Activated T-cell treated with anti-CD3 and anti-CD28 coated beads, Interleukin-2, amount 50 U/mL, for 24 hours (primary cell): Measurements from ENCODE around the gene BMPR1B.

ENCODE experiments used
- DNase-seq: peaks from one replicate; pipeline ENCODE4 v3.0.0-alpha.2; 2020
- H3K27ac Mint-ChIP-seq: 2 replicates; pipeline ENCODE4 v1.8.0; 2020; ENCODE audit warnings: mild to moderate bottlenecking, mixed read lengths
- H3K27me3 Mint-ChIP-seq: 2 replicates; pipeline ENCODE4 v1.8.0; 2020; ENCODE audit warnings: mixed read lengths
- H3K36me3 Mint-ChIP-seq: 2 replicates; pipeline ENCODE4 v1.8.0; 2020; ENCODE audit warnings: low read depth, mixed read lengths
- H3K4me1 Mint-ChIP-seq: 2 replicates; pipeline ENCODE4 v1.8.0; 2020; ENCODE audit warnings: low read depth, mixed read lengths
- H3K4me3 Mint-ChIP-seq: 2 replicates; pipeline ENCODE4 v1.8.0; 2020; ENCODE audit warnings: mild to moderate bottlenecking, moderate library complexity, mixed read lengths
- H3K9me3 Mint-ChIP-seq: 2 replicates; pipeline ENCODE4 v1.8.0; 2020; ENCODE audit warnings: mixed read lengths

The BMPR1B gene

DNA sequence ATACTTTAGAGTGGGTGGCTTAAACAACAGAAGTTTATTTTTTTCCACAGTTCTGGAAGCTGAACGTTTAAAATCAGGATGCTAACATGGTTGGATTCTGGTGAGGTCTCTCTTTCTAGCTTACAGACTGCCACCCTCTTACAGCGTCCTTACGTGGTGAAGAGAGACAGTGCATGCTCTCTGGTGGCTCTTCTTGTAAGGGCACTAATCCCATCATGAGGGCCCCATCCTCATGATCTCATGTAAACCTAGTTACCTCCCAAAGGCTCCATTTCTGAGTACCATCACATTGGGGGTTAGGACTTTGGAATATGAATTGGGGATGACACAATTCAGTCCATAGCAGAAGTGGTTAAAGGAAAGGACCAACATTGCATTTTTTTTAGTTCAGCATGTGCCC lies 132.8 kb downstream of the BMPR1B start:
- H3K27me3 Mint-ChIP-seq: no peaks in the 10 kb centered on the region
- H3K9me3 Mint-ChIP-seq: no peaks in the 10 kb centered on the region
- H3K4me3 Mint-ChIP-seq: no peak overlapping the region
- H3K27ac Mint-ChIP-seq: no peak overlapping the region
- H3K4me1 Mint-ChIP-seq: no peaks in the 10 kb centered on the region
- no peak for DNase-seq
- H3K36me3 Mint-ChIP-seq: no peaks in the 10 kb centered on the region

DNA sequence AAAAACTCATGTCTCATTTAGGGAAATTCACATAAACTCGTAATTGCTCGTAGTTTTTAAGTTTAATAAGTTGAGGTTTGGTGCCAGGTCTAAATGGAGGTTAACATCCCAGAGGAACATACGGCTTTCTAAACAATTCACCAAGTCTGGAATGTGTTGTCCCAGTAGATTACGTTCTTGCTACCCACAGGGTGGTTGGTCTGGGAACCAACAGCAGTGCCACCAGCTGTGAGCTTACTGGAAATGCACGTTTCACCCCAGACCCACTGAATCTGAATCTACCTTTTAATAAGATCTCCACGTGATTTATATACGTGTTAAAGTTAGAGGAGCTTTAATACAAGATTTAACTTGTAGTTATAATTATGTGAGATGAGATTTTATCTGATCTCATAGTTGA lies 134.3 kb downstream of the BMPR1B start:
- no peaks in the 10 kb centered on the region for H3K36me3 Mint-ChIP-seq
- no peak overlapping the region for H3K27ac Mint-ChIP-seq
- H3K9me3 Mint-ChIP-seq: no peaks in the 10 kb centered on the region
- DNase-seq: no peak
- no peaks in the 10 kb centered on the region for H3K4me1 Mint-ChIP-seq
- no peaks in the 10 kb centered on the region for H3K27me3 Mint-ChIP-seq
- no peak overlapping the region for H3K4me3 Mint-ChIP-seq

DNA sequence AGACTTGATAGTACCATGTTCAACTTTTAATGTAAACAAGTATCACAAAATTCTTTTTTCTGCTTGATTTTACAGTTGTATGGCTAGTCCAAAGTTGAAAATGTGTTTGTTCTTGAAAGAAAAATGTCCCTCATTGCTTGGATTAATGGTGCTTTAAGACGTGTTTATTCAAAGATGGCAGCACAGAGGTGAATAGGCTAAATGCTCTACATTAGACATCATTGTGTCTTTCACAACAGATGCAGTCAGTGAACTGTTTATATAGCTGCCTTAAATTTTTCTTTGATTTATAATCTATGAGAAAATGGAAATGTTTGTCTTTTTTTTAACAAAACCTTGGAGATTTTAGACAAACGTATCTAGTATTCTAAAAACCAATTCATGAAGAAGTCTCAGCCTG lies 137.3 kb downstream of the BMPR1B start:
- H3K27me3 Mint-ChIP-seq: no peaks in the 10 kb centered on the region
- H3K4me3 Mint-ChIP-seq: no peak overlapping the region
- DNase-seq: no peak
- no peak overlapping the region for H3K27ac Mint-ChIP-seq
- H3K36me3 Mint-ChIP-seq: no peaks in the 10 kb centered on the region
- H3K9me3 Mint-ChIP-seq: no peaks in the 10 kb centered on the region
- no peaks in the 10 kb centered on the region for H3K4me1 Mint-ChIP-seq

DNA sequence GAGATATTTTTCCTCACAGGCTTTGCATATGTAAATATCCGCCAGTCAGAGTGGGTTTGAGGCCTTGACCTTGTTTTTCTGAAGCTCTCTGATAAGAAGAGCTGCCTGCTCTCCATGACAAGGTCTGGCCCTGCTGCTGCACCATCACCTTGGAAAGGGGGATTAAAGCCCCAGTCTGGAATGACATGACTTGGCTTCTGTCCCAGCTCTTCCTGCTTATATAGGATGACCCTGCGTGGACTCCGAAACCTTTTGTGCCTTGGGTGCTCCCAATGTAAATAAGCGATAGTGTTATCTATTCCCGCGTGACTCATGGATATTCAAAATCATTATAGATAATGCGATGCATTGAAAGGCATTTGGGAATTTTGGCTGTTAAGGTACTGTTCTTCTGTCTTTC lies 139.3 kb downstream of the BMPR1B start:
- Mint-ChIP-seq H3K9me3 (no peaks in the 10 kb centered on the region), H3K27me3 (no peaks in the 10 kb centered on the region), H3K36me3 (no peaks in the 10 kb centered on the region), H3K4me1 (no peaks in the 10 kb centered on the region), H3K27ac (no peak overlapping the region), H3K4me3 (no peak overlapping the region)
- no peak for DNase-seq

DNA sequence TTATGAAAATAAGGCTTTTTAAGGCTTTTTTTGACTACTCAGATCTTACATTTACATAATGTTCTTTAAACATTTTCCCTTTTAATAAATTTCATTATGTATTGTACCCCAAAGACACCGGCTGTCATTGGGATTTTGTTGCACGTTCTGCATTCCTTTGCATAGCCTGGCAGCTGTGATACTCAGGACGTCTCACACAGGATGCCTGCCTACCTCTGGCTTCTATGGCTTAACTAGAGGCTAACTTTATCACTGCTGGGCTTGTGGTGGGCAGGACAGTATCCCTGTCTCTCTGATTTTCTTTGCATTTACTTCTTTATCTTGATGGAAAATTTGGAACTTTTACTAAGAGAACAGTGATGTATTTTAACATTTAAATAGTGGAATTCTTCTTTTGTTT lies 147.8 kb downstream of the BMPR1B start:
- Mint-ChIP-seq H3K27ac (no peak overlapping the region), H3K9me3 (no peaks in the 10 kb centered on the region), H3K4me1 (no peaks in the 10 kb centered on the region), H3K4me3 (no peak overlapping the region), H3K36me3 (no peaks in the 10 kb centered on the region), H3K27me3 (no peaks in the 10 kb centered on the region)
- no peak for DNase-seq

DNA sequence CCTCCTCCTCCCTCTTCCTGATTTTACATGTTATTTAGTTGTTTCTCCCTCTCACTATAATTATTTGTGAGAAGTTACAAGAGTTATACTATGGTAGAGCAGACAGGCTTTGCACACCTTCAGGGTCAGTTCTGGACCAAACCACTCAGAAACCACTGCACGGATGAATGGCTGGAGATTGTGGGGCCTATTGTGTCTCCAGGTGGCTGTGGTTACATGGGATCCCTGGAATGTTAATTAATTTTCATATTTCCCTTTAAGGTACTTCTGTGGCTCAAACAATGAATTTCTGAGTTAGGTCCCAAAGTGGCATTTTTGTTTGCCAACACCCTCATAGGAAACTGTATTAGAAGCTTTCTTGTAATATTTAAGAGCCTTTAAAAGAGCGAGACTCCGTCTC lies 151.9 kb downstream of the BMPR1B start:
- Mint-ChIP-seq H3K9me3 (no peaks in the 10 kb centered on the region), H3K36me3 (no peaks in the 10 kb centered on the region), H3K27me3 (no peaks in the 10 kb centered on the region), H3K27ac (no peak overlapping the region), H3K4me1 (peaks cover 7% of the 10 kb centered on the region), H3K4me3 (no peak overlapping the region)
- DNase-seq: no peak

DNA sequence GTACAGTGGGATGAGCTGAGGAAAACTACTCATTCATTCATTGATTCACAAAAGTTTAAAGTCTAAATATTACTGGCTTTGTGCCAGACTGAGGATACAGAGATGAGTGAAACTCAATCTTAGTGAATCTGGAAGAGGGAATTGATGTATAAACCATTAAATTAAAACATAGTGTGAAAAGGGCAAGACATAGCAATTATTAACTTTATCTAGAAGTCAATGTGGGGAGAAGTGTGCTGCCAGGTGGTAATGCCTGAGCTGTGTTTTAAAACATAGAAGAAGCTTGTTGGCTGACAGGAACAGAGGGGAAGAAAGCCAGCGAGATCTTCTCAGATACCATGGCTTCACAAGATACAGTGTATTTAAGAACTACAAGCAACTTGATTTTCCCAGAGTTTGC lies 153.4 kb downstream of the BMPR1B start:
- Mint-ChIP-seq H3K27ac (no peak overlapping the region), H3K4me3 (no peak overlapping the region), H3K27me3 (no peaks in the 10 kb centered on the region), H3K36me3 (no peaks in the 10 kb centered on the region), H3K9me3 (peaks cover 5% of the 10 kb centered on the region), H3K4me1 (peaks cover 7% of the 10 kb centered on the region)
- DNase-seq: no peak

DNA sequence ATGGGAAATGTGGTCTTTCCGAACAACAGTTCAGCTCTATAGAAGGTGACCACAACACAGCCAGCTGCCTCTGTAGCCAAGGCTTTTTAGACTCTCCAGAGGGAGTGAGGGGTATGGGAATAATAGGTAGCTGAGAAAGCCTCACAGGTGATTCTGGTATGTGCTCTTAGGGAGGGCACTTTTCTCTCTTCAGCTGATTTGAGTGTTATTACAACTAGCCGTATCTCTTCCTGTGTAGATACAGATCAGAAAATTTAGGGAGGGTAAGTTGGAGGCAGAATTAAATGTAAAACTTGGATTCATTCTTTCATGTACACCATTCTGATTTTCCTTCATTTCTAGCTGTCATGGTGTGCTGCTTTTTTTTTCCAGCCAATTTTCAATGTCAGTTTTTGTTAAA lies 154.9 kb downstream of the BMPR1B start:
- no peak for DNase-seq
- Mint-ChIP-seq H3K36me3 (no peaks in the 10 kb centered on the region), H3K9me3 (peaks cover 15% of the 10 kb centered on the region), H3K27ac (no peak overlapping the region), H3K4me1 (peaks cover 7% of the 10 kb centered on the region), H3K4me3 (no peak overlapping the region), H3K27me3 (no peaks in the 10 kb centered on the region)

DNA sequence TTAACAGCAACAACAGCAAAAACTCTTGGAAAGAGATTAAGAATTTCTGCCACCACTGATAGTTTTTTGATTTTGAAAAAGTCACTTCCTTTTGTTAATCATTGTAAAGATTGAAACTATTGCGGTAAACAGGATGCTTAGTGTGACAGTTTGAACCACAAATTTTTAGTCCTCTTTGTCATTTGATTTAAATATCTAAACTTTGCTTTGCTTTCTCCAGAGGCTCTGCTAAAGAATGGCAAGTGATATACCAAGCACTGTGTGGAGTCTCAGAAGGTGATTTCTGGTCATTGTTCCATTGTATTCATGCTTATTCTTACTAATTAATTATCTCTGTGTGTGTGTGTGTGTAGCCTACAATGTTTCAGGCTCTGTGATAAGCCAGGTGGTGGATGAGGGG lies 155.6 kb downstream of the BMPR1B start:
- H3K4me3 Mint-ChIP-seq: no peak overlapping the region
- no peaks in the 10 kb centered on the region for H3K27me3 Mint-ChIP-seq
- DNase-seq: no peak
- no peak overlapping the region for H3K27ac Mint-ChIP-seq
- no peaks in the 10 kb centered on the region for H3K36me3 Mint-ChIP-seq
- H3K4me1 Mint-ChIP-seq: peaks cover 7% of the 10 kb centered on the region
- H3K9me3 Mint-ChIP-seq: peaks cover 19% of the 10 kb centered on the region

DNA sequence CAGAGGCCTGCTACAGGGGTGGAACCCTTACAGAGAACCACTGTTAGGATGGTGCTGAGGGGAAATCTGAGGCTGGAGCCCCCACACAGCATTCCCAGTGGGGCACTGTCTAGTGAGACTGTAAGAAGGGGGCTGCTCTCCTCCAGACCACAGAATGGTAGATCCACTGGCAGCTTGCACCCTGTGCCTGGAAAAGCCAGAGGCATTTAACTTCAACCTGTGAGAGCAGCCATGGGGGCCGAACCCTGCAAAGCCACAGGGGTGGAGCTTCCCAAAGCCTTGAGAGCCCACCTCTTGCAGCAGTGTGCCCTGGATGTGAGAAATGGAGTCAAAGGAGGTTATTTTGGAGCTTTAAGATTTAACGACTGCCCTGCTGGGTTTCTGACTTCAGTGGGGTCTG lies 159.4 kb downstream of the BMPR1B start:
- Mint-ChIP-seq H3K4me1 (peaks cover 7% of the 10 kb centered on the region), H3K27me3 (no peaks in the 10 kb centered on the region), H3K4me3 (no peak overlapping the region), H3K9me3 (peaks cover 19% of the 10 kb centered on the region), H3K36me3 (no peaks in the 10 kb centered on the region), H3K27ac (no peak overlapping the region)
- no peak for DNase-seq

DNA sequence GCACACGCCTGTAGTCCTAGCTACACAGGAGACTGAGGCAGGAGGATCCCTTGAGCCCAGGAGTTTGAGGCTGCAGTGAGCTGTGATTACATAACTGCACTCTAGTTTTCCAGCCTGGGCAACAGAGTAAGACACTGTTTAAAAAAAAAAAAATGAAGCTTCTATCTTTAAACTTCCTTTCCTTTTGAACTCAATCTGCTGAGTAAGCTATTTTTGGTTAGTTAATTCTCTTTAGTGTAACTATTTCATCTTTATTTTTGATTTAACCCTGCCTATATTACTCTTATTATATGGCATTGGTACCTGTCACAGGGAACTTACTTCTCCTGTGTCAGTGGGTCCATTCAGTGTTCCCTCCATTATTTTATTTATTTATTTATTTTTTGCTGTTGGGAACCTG lies 160.8 kb downstream of the BMPR1B start:
- no peak overlapping the region for H3K4me3 Mint-ChIP-seq
- peaks cover 19% of the 10 kb centered on the region for H3K9me3 Mint-ChIP-seq
- peaks cover under 1% of the 10 kb centered on the region for H3K4me1 Mint-ChIP-seq
- H3K27ac Mint-ChIP-seq: no peak overlapping the region
- no peaks in the 10 kb centered on the region for H3K36me3 Mint-ChIP-seq
- H3K27me3 Mint-ChIP-seq: no peaks in the 10 kb centered on the region
- no peak for DNase-seq

DNA sequence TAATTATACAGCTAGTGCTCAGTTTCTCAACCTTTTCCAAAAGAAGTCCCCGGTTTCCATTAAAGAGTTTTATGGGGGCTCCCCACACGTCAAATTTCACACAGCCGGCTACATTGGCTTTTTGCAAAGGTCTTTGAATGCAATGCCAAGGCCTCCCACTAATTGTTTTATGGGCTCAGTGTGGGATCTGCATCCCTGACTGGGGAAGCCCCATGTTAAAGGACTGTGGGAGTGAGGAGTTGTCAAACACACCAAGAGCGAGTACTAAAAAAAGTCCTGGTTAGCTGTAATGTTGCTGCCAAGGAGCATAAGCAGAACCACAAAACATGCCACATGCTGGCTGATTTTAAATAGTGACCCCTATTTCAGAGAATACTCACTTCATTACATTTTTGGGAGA lies 162.6 kb downstream of the BMPR1B start:
- H3K27ac Mint-ChIP-seq: no peak overlapping the region
- H3K4me1 Mint-ChIP-seq: no peaks in the 10 kb centered on the region
- H3K4me3 Mint-ChIP-seq: no peak overlapping the region
- no peaks in the 10 kb centered on the region for H3K36me3 Mint-ChIP-seq
- H3K27me3 Mint-ChIP-seq: no peaks in the 10 kb centered on the region
- no peak for DNase-seq
- H3K9me3 Mint-ChIP-seq: peaks cover 17% of the 10 kb centered on the region

DNA sequence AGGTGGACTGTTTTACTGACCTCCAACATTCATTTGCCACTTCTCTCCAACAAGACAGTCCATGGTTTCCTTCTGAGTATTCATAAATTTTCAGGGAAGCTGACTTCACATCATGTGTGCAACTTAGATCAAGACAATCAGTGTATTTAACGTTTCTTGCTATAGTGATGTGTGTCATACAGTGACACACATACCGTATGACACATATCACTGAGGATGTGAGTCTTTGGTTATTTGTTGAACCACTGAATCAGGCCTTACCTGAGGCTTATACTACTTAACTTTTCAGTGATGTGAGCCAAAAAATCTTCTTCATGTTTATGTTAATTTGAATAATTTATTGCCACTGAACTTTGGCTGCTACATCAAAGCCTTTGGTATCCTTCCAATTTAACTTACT lies 166.8 kb downstream of the BMPR1B start:
- Mint-ChIP-seq H3K27ac (no peak overlapping the region), H3K27me3 (no peaks in the 10 kb centered on the region), H3K4me3 (no peak overlapping the region), H3K4me1 (no peaks in the 10 kb centered on the region), H3K36me3 (no peaks in the 10 kb centered on the region), H3K9me3 (no peaks in the 10 kb centered on the region)
- no peak for DNase-seq

DNA sequence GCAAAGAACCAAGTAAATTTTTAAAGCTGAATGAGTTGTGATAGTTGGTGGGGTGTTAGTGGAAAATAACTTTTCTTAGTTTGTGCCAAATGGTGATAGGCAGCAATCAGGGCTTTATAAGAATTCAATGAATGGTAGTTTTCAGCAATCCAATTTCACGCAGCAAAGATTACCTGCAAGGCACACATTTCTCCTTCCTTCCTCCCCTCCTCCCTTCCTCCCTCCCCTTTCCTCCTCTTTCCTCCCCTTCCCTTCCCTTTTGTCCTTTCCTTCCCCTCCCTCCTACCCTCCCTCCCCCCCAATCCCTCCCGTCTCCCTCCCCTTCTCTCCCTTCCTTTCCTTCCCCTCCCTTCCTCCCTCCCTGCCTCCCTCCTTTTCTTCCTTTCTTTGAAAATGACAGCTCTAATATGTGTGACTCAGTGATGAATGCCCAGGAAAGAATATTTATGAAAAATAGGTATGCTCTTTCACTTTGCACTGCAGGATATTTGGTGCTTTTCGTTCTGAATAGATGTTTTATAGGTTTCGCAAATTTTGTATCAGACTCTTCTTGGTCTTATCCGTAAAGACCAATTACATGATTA lies 168.1 kb downstream of the BMPR1B start:
- Mint-ChIP-seq H3K9me3 (no peaks in the 10 kb centered on the region), H3K36me3 (no peaks in the 10 kb centered on the region), H3K27me3 (no peaks in the 10 kb centered on the region), H3K4me3 (no peak overlapping the region), H3K4me1 (no peaks in the 10 kb centered on the region), H3K27ac (no peak overlapping the region)
- DNase-seq: no peak

DNA sequence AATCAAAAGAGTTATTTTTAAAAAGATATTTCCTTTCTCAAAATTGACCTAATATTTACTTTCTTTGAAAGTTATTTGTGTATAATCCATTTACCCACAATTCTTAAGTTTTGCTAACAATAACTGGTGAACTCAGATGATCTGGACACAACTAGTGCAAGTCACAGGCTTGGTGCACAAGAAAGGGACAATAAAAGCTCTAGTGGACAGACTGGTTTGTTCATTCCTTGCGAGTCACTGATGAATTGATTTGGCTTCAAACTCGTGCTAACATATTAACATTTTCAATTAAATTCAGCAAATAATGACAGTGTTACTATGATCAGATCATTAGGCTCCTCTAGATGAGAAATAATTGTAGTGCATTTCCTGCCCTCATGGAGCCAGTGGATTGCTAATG lies 169.2 kb downstream of the BMPR1B start:
- H3K4me3 Mint-ChIP-seq: no peak overlapping the region
- H3K27ac Mint-ChIP-seq: no peak overlapping the region
- H3K9me3 Mint-ChIP-seq: no peaks in the 10 kb centered on the region
- H3K4me1 Mint-ChIP-seq: no peaks in the 10 kb centered on the region
- no peak for DNase-seq
- H3K36me3 Mint-ChIP-seq: no peaks in the 10 kb centered on the region
- no peaks in the 10 kb centered on the region for H3K27me3 Mint-ChIP-seq

DNA sequence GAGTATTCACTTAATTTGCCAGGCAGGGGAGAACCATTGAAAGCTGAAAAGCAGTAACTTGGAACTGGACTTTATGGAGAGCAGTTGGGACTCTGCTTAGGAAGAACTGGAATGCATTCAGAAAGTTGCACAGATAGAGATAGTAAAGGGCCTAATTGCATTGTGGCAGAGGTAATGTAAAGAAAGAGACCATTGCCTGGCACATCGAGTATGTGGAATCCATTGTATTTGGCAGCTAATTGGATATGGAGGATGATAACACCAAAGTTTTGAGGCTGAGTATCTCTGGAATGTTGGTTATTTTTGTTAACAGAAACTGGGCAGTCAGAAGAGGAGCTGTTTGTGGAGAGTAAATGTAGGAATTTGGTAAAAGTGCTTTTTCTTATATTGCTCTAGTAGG lies 169.9 kb downstream of the BMPR1B start:
- Mint-ChIP-seq H3K27me3 (no peaks in the 10 kb centered on the region), H3K4me3 (no peak overlapping the region), H3K4me1 (no peaks in the 10 kb centered on the region), H3K9me3 (no peaks in the 10 kb centered on the region), H3K36me3 (no peaks in the 10 kb centered on the region), H3K27ac (no peak overlapping the region)
- DNase-seq: no peak
